Measurements from ENCODE around the gene GSTO2.

GSTO2 gene

GRCh38 chr10:104231784-104232612 lies 37.0 kb upstream of the GSTO2 start, which contains the start of gene CFAP43 (continued):
- TF ChIP-seq ZNF426 (tag by site-specific recombination; IDR thresholded peaks at IDR 0.05) (no peak), ZBTB1 (tag by site-specific recombination; IDR thresholded peaks at IDR 0.05) (no peak), ZNF274 (IDR thresholded peaks at IDR 0.05; ENCODE audit: low read length) (no peak), ZNF274 (tag by site-specific recombination; IDR thresholded peaks at IDR 0.05; ENCODE audit: borderline replicate concordance) (no peak), ZNF555 (tag by site-specific recombination; conservative IDR thresholded peaks at IDR 0.05) (no peak), ZNF19 (tag by site-specific recombination; IDR thresholded peaks at IDR 0.05; ENCODE audit: low read depth) (no peak), KLF9 (tag by site-specific recombination; IDR thresholded peaks at IDR 0.05; ENCODE audit: low read depth) (peak; percentile 67), ZNF157 (tag by site-specific recombination; IDR thresholded peaks at IDR 0.05) (no peak), ZNF221 (tag by site-specific recombination; IDR thresholded peaks at IDR 0.05; ENCODE audit: borderline replicate concordance) (no peak), ZNF792 (tag by site-specific recombination; IDR thresholded peaks at IDR 0.05) (peak; percentile 73), ZNF560 (tag by site-specific recombination; IDR thresholded peaks at IDR 0.05; ENCODE audit: borderline replicate concordance) (no peak), ZNF664 (tag by site-specific recombination; IDR thresholded peaks at IDR 0.05) (no peak), ZNF416 (tag by site-specific recombination; IDR thresholded peaks at IDR 0.05) (no peak), ZNF394 (tag by site-specific recombination; IDR thresholded peaks at IDR 0.05; ENCODE audit: borderline replicate concordance) (no peak), ZNF391 (tag by site-specific recombination; IDR thresholded peaks at IDR 0.05; ENCODE audit: borderline replicate concordance, low read depth) (peak; percentile 84; the same call in 1 of the 2 replicates), ZFP69B (tag by site-specific recombination; IDR thresholded peaks at IDR 0.05) (no peak), ZFP3 (tag by site-specific recombination; IDR thresholded peaks at IDR 0.05; ENCODE audit: low read depth) (no peak), ZNF23 (tag by site-specific recombination; IDR thresholded peaks at IDR 0.05; ENCODE audit: borderline replicate concordance) (no peak), KLF10 (tag by site-specific recombination; IDR thresholded peaks at IDR 0.05) (peak; percentile 24; the same call in 1 of the 2 replicates), ZBTB17 (tag by site-specific recombination; IDR thresholded peaks at IDR 0.05) (peak; percentile 82), ZBTB20 (tag by site-specific recombination; IDR thresholded peaks at IDR 0.05) (peak; percentile 53; the same call in 1 of the 2 replicates), ZIC2 (tag by site-specific recombination; IDR thresholded peaks at IDR 0.05) (peak; percentile 76; the same call in 1 of the 2 replicates), ZNF311 (tag by site-specific recombination; IDR thresholded peaks at IDR 0.05; ENCODE audit: borderline replicate concordance) (no peak), ZNF660 (tag by site-specific recombination; IDR thresholded peaks at IDR 0.05) (peak; percentile 64; the same call in 1 of the 2 replicates), ZNF776 (tag by site-specific recombination; IDR thresholded peaks at IDR 0.05; ENCODE audit: borderline replicate concordance) (no peak), HIC1 (tag by site-specific recombination; IDR thresholded peaks at IDR 0.05) (no peak), ZNF704 (tag by site-specific recombination; IDR thresholded peaks at IDR 0.05) (no peak)
- TF ChIP-seq, protein P1, sequence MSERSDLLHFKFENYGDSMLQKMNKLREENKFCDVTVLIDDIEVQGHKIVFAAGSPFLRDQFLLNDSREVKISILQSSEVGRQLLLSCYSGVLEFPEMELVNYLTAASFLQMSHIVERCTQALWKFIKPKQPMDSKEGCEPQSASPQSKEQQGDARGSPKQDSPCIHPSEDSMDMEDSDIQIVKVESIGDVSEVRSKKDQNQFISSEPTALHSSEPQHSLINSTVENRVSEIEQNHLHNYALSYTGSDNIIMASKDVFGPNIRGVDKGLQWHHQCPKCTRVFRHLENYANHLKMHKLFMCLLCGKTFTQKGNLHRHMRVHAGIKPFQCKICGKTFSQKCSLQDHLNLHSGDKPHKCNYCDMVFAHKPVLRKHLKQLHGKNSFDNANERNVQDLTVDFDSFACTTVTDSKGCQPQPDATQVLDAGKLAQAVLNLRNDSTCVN (tag by site-specific recombination; optimal IDR thresholded peaks at IDR 0.05) = peak; percentile 100
- TF ChIP-seq, protein P2, sequence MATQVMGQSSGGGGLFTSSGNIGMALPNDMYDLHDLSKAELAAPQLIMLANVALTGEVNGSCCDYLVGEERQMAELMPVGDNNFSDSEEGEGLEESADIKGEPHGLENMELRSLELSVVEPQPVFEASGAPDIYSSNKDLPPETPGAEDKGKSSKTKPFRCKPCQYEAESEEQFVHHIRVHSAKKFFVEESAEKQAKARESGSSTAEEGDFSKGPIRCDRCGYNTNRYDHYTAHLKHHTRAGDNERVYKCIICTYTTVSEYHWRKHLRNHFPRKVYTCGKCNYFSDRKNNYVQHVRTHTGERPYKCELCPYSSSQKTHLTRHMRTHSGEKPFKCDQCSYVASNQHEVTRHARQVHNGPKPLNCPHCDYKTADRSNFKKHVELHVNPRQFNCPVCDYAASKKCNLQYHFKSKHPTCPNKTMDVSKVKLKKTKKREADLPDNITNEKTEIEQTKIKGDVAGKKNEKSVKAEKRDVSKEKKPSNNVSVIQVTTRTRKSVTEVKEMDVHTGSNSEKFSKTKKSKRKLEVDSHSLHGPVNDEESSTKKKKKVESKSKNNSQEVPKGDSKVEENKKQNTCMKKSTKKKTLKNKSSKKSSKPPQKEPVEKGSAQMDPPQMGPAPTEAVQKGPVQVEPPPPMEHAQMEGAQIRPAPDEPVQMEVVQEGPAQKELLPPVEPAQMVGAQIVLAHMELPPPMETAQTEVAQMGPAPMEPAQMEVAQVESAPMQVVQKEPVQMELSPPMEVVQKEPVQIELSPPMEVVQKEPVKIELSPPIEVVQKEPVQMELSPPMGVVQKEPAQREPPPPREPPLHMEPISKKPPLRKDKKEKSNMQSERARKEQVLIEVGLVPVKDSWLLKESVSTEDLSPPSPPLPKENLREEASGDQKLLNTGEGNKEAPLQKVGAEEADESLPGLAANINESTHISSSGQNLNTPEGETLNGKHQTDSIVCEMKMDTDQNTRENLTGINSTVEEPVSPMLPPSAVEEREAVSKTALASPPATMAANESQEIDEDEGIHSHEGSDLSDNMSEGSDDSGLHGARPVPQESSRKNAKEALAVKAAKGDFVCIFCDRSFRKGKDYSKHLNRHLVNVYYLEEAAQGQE (tag by site-specific recombination; IDR thresholded peaks at IDR 0.05) = peak; percentile 57
- TF ChIP-seq, protein P3, sequence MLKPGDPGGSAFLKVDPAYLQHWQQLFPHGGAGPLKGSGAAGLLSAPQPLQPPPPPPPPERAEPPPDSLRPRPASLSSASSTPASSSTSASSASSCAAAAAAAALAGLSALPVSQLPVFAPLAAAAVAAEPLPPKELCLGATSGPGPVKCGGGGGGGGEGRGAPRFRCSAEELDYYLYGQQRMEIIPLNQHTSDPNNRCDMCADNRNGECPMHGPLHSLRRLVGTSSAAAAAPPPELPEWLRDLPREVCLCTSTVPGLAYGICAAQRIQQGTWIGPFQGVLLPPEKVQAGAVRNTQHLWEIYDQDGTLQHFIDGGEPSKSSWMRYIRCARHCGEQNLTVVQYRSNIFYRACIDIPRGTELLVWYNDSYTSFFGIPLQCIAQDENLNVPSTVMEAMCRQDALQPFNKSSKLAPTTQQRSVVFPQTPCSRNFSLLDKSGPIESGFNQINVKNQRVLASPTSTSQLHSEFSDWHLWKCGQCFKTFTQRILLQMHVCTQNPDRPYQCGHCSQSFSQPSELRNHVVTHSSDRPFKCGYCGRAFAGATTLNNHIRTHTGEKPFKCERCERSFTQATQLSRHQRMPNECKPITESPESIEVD (tag by site-specific recombination; IDR thresholded peaks at IDR 0.05) = no peak
